ENCODE measurements around the gene GRN.
A peak's percentile ranks its signal among the peaks of the same experiment; 100 is the strongest.

The GRN gene

GRCh38 chr17:44312396-44313104 is 32.6 kb upstream of the GRN start:
- H3K36me3 ChIP-seq: peaks cover 13% of the 10 kb centered on the region
- peaks cover 6% of the 10 kb centered on the region for H3K4me1 ChIP-seq
- H3K9me3 ChIP-seq: no peaks in the 10 kb centered on the region
- no peak overlapping the region for H3K4me3 ChIP-seq (ENCODE audit: low read depth, low read length)
- H3K27me3 ChIP-seq: no peaks in the 10 kb centered on the region
- DNase-seq: no peak
- TF ChIP-seq CTCF (IDR thresholded peaks at IDR 0.05; ENCODE audit: low read depth, low read length): no peak

GRCh38 chr17:44314031-44314430 is 31.1 kb upstream of the GRN start:
- H3K36me3 ChIP-seq: peaks cover 20% of the 10 kb centered on the region
- peaks cover 6% of the 10 kb centered on the region for H3K4me1 ChIP-seq
- H3K9me3 ChIP-seq: no peaks in the 10 kb centered on the region
- DNase-seq: no peak
- TF ChIP-seq CTCF (IDR thresholded peaks at IDR 0.05; ENCODE audit: low read depth, low read length): no peak
- no peak overlapping the region for H3K4me3 ChIP-seq (ENCODE audit: low read depth, low read length)
- no peaks in the 10 kb centered on the region for H3K27me3 ChIP-seq

- H3K27me3 ChIP-seq: no peaks in the 10 kb centered on the region
- no peak overlapping the region for H3K4me3 ChIP-seq (ENCODE audit: low read depth, low read length)
- DNase-seq: no peak
- TF ChIP-seq CTCF (IDR thresholded peaks at IDR 0.05; ENCODE audit: low read depth, low read length): no peak
- H3K4me1 ChIP-seq: peaks cover 6% of the 10 kb centered on the region
- no peaks in the 10 kb centered on the region for H3K9me3 ChIP-seq
- peaks cover 25% of the 10 kb centered on the region for H3K36me3 ChIP-seq
Observed at GRCh38 chr17:44314524-44314868, 30.6 kb upstream of the GRN start.

GRCh38 chr17:44314869-44315661 is 30.0 kb upstream of the GRN start:
- Histone ChIP-seq H3K4me1 (peaks cover 6% of the 10 kb centered on the region), H3K27me3 (no peaks in the 10 kb centered on the region), H3K9me3 (no peaks in the 10 kb centered on the region), H3K4me3 (ENCODE audit: low read depth, low read length) (no peak overlapping the region), H3K36me3 (peaks cover 31% of the 10 kb centered on the region)
- no peak for TF ChIP-seq CTCF (IDR thresholded peaks at IDR 0.05; ENCODE audit: low read depth, low read length)
- no peak for DNase-seq

- Histone ChIP-seq H3K4me1 (peaks cover under 1% of the 10 kb centered on the region), H3K27me3 (no peaks in the 10 kb centered on the region), H3K36me3 (peaks cover 40% of the 10 kb centered on the region), H3K4me3 (ENCODE audit: low read depth, low read length) (no peak overlapping the region), H3K9me3 (no peaks in the 10 kb centered on the region)
- TF ChIP-seq CTCF (IDR thresholded peaks at IDR 0.05; ENCODE audit: low read depth, low read length): no peak
- peak; percentile 25 for DNase-seq
Observed at GRCh38 chr17:44315760-44316731, 29.1 kb upstream of the GRN start.

All from BE2C (cell line).